ENCODE measurements around the gene LAD1.

DNA sequence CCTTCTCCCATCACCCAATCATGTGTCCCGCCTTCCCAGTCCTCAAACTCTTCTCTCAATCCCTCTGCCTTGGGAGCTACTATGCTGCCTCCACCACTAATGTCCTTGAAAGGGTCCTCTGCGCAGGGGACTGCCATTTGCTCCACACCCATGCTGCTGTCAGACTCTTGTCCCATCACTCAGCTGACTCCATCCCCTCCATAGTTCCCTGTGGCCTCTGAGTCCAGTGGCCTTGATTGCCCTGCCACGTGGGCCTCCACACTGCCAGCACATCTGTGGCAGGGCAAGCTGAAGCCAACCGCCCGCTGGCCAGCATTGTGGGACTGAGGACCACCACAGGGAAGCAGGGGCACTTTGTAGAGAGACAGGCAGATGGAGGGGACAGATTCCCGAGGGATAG lies 20.3 kb downstream of the LAD1 start:
- TF ChIP-seq EZH2 (IDR thresholded peaks at IDR 0.05; ENCODE audit: insufficient read depth, poor library complexity, severe bottlenecking) (no peak), EZH2phosphoT487 (IDR thresholded peaks at IDR 0.05; ENCODE audit: insufficient read depth, low read depth) (no peak)
